Bronchial epithelial cell (primary cell): ENCODE results near the gene SLC7A10. TPM values are rescaled to one million over a fixed set of nuclear protein-coding genes. Genes with fewer than 3 reads are reported as not detected.

Source experiments
- DNase-seq: peaks from one replicate; pipeline ENCODE4 v3.0.0-alpha.2; 2010; ENCODE audit warnings: low read depth
- FAIRE-seq: peaks from 2 replicates; lab custom pipeline; 2011; peaks lifted over from hg19 to GRCh38; lab: Jason Lieb, UNC
- H3K27me3 ChIP-seq: 2 replicates; pipeline ENCODE4 v1.5.1; 2011; ENCODE audit warnings: low read length; ENCODE audit not compliant: control insufficient read depth, insufficient read depth
- H3K36me3 ChIP-seq: 2 replicates; pipeline ENCODE4 v1.5.1; 2011; ENCODE audit warnings: low read length; ENCODE audit not compliant: control insufficient read depth, insufficient read depth
- H3K4me3 ChIP-seq: 2 replicates; pipeline ENCODE4 v1.5.1; 2011; ENCODE audit warnings: mild to moderate bottlenecking, low read depth, low read length, control low read depth
- CTCF ChIP-seq: IDR thresholded peaks from 2 replicates; pipeline ENCODE4 v1.5.1; 2011; ENCODE audit warnings: mild to moderate bottlenecking, moderate library complexity, low read length, control low read depth, inconsistent platforms; ENCODE audit not compliant: insufficient read depth, severe bottlenecking
- total RNA-seq: library from RNA; depleted of rRNA; stranded (reverse); fragments of >200 nt; gene quantifications from 2 replicates; pipeline ENCODE4 v1.2.1, GENCODE V29; 2014

SLC7A10 gene
- total RNA-seq, 1 donor from 2014 or later: not detected

- no peak for DNase-seq
- Histone ChIP-seq H3K27me3 (peaks cover 4% of the 10 kb centered on the region), H3K4me3 (no peak overlapping the region), H3K36me3 (no peaks in the 10 kb centered on the region)
- no peak for TF ChIP-seq CTCF
- FAIRE-seq: no peak
These were observed 9.1 kb upstream of the SLC7A10 start for GRCh38 chr19:33234736-33235135.

GRCh38 chr19:33234092-33234491, 8.4 kb upstream of the SLC7A10 start:
- Histone ChIP-seq H3K27me3 (peaks cover 4% of the 10 kb centered on the region), H3K4me3 (no peak overlapping the region), H3K36me3 (no peaks in the 10 kb centered on the region)
- DNase-seq (no peak), FAIRE-seq (no peak)
- TF ChIP-seq CTCF: no peak

- TF ChIP-seq CTCF: no peak
- Histone ChIP-seq H3K27me3 (peaks cover 4% of the 10 kb centered on the region), H3K36me3 (no peaks in the 10 kb centered on the region), H3K4me3 (no peak overlapping the region)
- no peak for DNase-seq
- peak; percentile 94 for FAIRE-seq
These were observed 7.6 kb upstream of the SLC7A10 start for GRCh38 chr19:33233056-33233873.

GRCh38 chr19:33232656-33233055, 7.0 kb upstream of the SLC7A10 start:
- H3K36me3 ChIP-seq: no peaks in the 10 kb centered on the region
- no peak for TF ChIP-seq CTCF
- FAIRE-seq: no peak
- H3K27me3 ChIP-seq: peaks cover 4% of the 10 kb centered on the region
- no peak overlapping the region for H3K4me3 ChIP-seq
- DNase-seq: no peak

GRCh38 chr19:33231511-33231910, 5.9 kb upstream of the SLC7A10 start:
- no peak overlapping the region for H3K4me3 ChIP-seq
- no peaks in the 10 kb centered on the region for H3K36me3 ChIP-seq
- DNase-seq (no peak), FAIRE-seq (no peak)
- peaks cover 7% of the 10 kb centered on the region for H3K27me3 ChIP-seq
- no peak for TF ChIP-seq CTCF
